Activated CD8-positive, alpha-beta T cell treated with anti-CD3 and anti-CD28 coated beads, Interleukin-2, amount 10 ng/mL, durations not matched to agents 7 days and 5 days (primary cell): ENCODE results near the gene RPS6KL1. TPM values are rescaled to one million over a fixed set of nuclear protein-coding genes. Genes with fewer than 3 reads are reported as not detected.

ENCODE experiments used
- ATAC-seq: fragments of 150-1000 bp; cut with Tn5 transposase; one replicate; pipeline ENCODE4 v1.10.0; 2021; ENCODE audit warnings: moderate library complexity
- CTCF ChIA-PET: fragments of 350-600 bp; sonication (Branson Sonifier 250); formaldehyde crosslinking; loops from one replicate; lab custom pipeline; 2021; ENCODE audit warnings: antibody characterized with exemption; lab: Charles Lee
- POLR2A ChIA-PET: fragments of 350-600 bp; sonication (Branson Sonifier 250); formaldehyde crosslinking; loops from one replicate; lab custom pipeline; 2021; ENCODE audit warnings: antibody characterized with exemption; lab: Charles Lee
- DNase-seq: peaks from one replicate; pipeline ENCODE4 v3.0.0-alpha.2; 2020
- H3K27ac Mint-ChIP-seq: one replicate; pipeline ENCODE4 v1.8.0; 2021; ENCODE audit warnings: mild to moderate bottlenecking, mixed read lengths
- H3K27me3 Mint-ChIP-seq: one replicate; pipeline ENCODE4 v1.8.0; 2021; ENCODE audit warnings: low read depth, mixed read lengths
- H3K36me3 Mint-ChIP-seq: one replicate; pipeline ENCODE4 v1.8.0; 2021; ENCODE audit warnings: low read depth, mixed read lengths
- H3K4me1 Mint-ChIP-seq: one replicate; pipeline ENCODE4 v1.8.0; 2021; ENCODE audit warnings: low read depth, mixed read lengths
- H3K4me3 Mint-ChIP-seq: one replicate; pipeline ENCODE4 v1.8.0; 2021; ENCODE audit warnings: mild to moderate bottlenecking, mixed read lengths
- H3K9me3 Mint-ChIP-seq: one replicate; pipeline ENCODE4 v1.8.0; 2022; ENCODE audit warnings: mixed read lengths; ENCODE audit not compliant: insufficient read depth
- total RNA-seq, 2 experiments: library from RNA; stranded (reverse); gene quantifications; one replicate each; pipeline ENCODE4 v1.2.3, GENCODE V29; 2021

Gene RPS6KL1
- total RNA-seq, 2 experiments from 2014 or later = 4.3 to 5.2 TPM

GRCh38 chr14:74909501-74909900 is 13.6 kb downstream of the RPS6KL1 start:
- Mint-ChIP-seq H3K36me3 (peaks cover 5% of the 10 kb centered on the region), H3K4me3 (no peak overlapping the region), H3K4me1 (peaks cover 5% of the 10 kb centered on the region), H3K9me3 (no peaks in the 10 kb centered on the region), H3K27me3 (no peaks in the 10 kb centered on the region), H3K27ac (no peak overlapping the region)
- POLR2A ChIA-PET = no interaction called here
- DNase-seq (no peak), ATAC-seq (no peak)
- CTCF ChIA-PET = interaction anchor here (14.8 kb wide), 1 partner anchor 51 kb away, joined by 552 read pairs; no protein-coding TSS in a partner anchor

- Mint-ChIP-seq H3K4me3 (no peak overlapping the region), H3K4me1 (peaks cover 5% of the 10 kb centered on the region), H3K9me3 (no peaks in the 10 kb centered on the region), H3K36me3 (peaks cover 9% of the 10 kb centered on the region), H3K27ac (no peak overlapping the region), H3K27me3 (no peaks in the 10 kb centered on the region)
- DNase-seq = no peak
- POLR2A ChIA-PET = no interaction called here
- ATAC-seq = no peak
- CTCF ChIA-PET = interaction anchor here (5.2 to 14.8 kb wide), 3 partner anchors 17 to 50 kb away, joined by 72 to 552 read pairs (median 119); partner anchors contain the start of genes DLST and PROX2
Measured at GRCh38 chr14:74908861-74909341, 14.2 kb downstream of the RPS6KL1 start.

GRCh38 chr14:74907744-74908143 is 15.3 kb downstream of the RPS6KL1 start:
- POLR2A ChIA-PET = no interaction called here
- CTCF ChIA-PET = interaction anchor here (0.9 to 14.8 kb wide), 7 partner anchors 10 to 180 kb away, joined by 3 to 552 read pairs (median 8); partner anchors contain the start of genes DLST, PROX2 and RPS6KL1
- no peak for DNase-seq
- peaks cover 18% of the 10 kb centered on the region for H3K36me3 Mint-ChIP-seq
- no peaks in the 10 kb centered on the region for H3K27me3 Mint-ChIP-seq
- H3K9me3 Mint-ChIP-seq = no peaks in the 10 kb centered on the region
- H3K27ac Mint-ChIP-seq = no peak overlapping the region
- H3K4me1 Mint-ChIP-seq = peaks cover 10% of the 10 kb centered on the region
- no peak for ATAC-seq
- no peak overlapping the region for H3K4me3 Mint-ChIP-seq

- Mint-ChIP-seq H3K4me1 (peaks cover 12% of the 10 kb centered on the region), H3K27me3 (no peaks in the 10 kb centered on the region), H3K27ac (peak overlapping the region; percentile 61), H3K36me3 (peaks cover 24% of the 10 kb centered on the region), H3K9me3 (no peaks in the 10 kb centered on the region), H3K4me3 (no peak overlapping the region)
- POLR2A ChIA-PET = interaction anchor here (0.6 to 1.1 kb wide), 2 partner anchors 10 to 46 kb away, joined by 3 to 4 read pairs; no protein-coding TSS in a partner anchor
- DNase-seq = no peak
- CTCF ChIA-PET = interaction anchor here (0.7 to 14.8 kb wide), 14 partner anchors 10 to 194 kb away, joined by 3 to 552 read pairs (median 13); partner anchors contain the start of genes DLST, PROX2 and RPS6KL1
- ATAC-seq = no peak
Measured at GRCh38 chr14:74906925-74907521, 16.0 kb downstream of the RPS6KL1 start.

GRCh38 chr14:74905595-74906142 is 17.4 kb downstream of the RPS6KL1 start:
- H3K27ac Mint-ChIP-seq = peak overlapping the region; percentile 50
- ChIA-PET CTCF (interaction anchor here (0.6 to 14.8 kb wide), 35 partner anchors 8 to 608 kb away, joined by 3 to 552 read pairs (median 6); partner anchors contain the start of genes ACYP1, DLST, PROX2 and RPS6KL1), POLR2A (interaction anchor here (0.5 to 2.0 kb wide), 8 partner anchors 12 to 184 kb away, joined by 3 to 17 read pairs (median 4); no protein-coding TSS in a partner anchor)
- H3K4me3 Mint-ChIP-seq = no peak overlapping the region
- no peaks in the 10 kb centered on the region for H3K9me3 Mint-ChIP-seq
- peaks cover 34% of the 10 kb centered on the region for H3K36me3 Mint-ChIP-seq
- peaks cover 12% of the 10 kb centered on the region for H3K4me1 Mint-ChIP-seq
- peak; percentile 81 for DNase-seq
- H3K27me3 Mint-ChIP-seq = no peaks in the 10 kb centered on the region
- ATAC-seq = peak; percentile 65

GRCh38 chr14:74904635-74905503 is 18.2 kb downstream of the RPS6KL1 start:
- DNase-seq (no peak), ATAC-seq (no peak)
- ChIA-PET POLR2A (interaction anchor here (1.0 to 2.0 kb wide), 6 partner anchors 13 to 50 kb away, joined by 3 to 17 read pairs (median 4); partner anchors contain the start of gene DLST), CTCF (interaction anchor here (0.7 to 14.8 kb wide), 30 partner anchors 8 to 608 kb away, joined by 3 to 552 read pairs (median 6); partner anchors contain the start of genes ACYP1, DLST, LTBP2 and PROX2)
- no peaks in the 10 kb centered on the region for H3K9me3 Mint-ChIP-seq
- H3K4me3 Mint-ChIP-seq = no peak overlapping the region
- H3K27ac Mint-ChIP-seq = peak overlapping the region; percentile 72
- peaks cover 41% of the 10 kb centered on the region for H3K36me3 Mint-ChIP-seq
- H3K27me3 Mint-ChIP-seq = no peaks in the 10 kb centered on the region
- peaks cover 12% of the 10 kb centered on the region for H3K4me1 Mint-ChIP-seq

- Mint-ChIP-seq H3K4me3 (no peak overlapping the region), H3K36me3 (peaks cover 58% of the 10 kb centered on the region), H3K9me3 (no peaks in the 10 kb centered on the region), H3K27me3 (no peaks in the 10 kb centered on the region), H3K27ac (peak overlapping the region; percentile 22), H3K4me1 (peaks cover 12% of the 10 kb centered on the region)
- ATAC-seq = no peak
- no peak for DNase-seq
- POLR2A ChIA-PET = no interaction called here
- CTCF ChIA-PET = interaction anchor here (3.5 to 14.8 kb wide), 4 partner anchors 11 to 185 kb away, joined by 22 to 552 read pairs (median 96); partner anchors contain the start of genes DLST and PROX2
Measured at GRCh38 chr14:74902941-74903705, 19.9 kb downstream of the RPS6KL1 start.

GRCh38 chr14:74898694-74899093 is 24.4 kb downstream of the RPS6KL1 start:
- no peak overlapping the region for H3K27ac Mint-ChIP-seq
- H3K4me1 Mint-ChIP-seq = peaks cover 9% of the 10 kb centered on the region
- H3K9me3 Mint-ChIP-seq = no peaks in the 10 kb centered on the region
- no peak overlapping the region for H3K4me3 Mint-ChIP-seq
- CTCF ChIA-PET = interaction anchor here (1.2 to 14.8 kb wide), 5 partner anchors 16 to 40 kb away, joined by 4 to 552 read pairs (median 10); no protein-coding TSS in a partner anchor
- DNase-seq = no peak
- no peak for ATAC-seq
- POLR2A ChIA-PET = interaction anchor here (1.1 to 1.2 kb wide), 2 partner anchors 9 to 17 kb away, joined by 3 read pairs; partner anchors contain the start of gene DLST
- no peaks in the 10 kb centered on the region for H3K27me3 Mint-ChIP-seq
- peaks cover 83% of the 10 kb centered on the region for H3K36me3 Mint-ChIP-seq

GRCh38 chr14:74898083-74898482 is 25.0 kb downstream of the RPS6KL1 start:
- DNase-seq (no peak), ATAC-seq (no peak)
- peaks cover 14% of the 10 kb centered on the region for H3K4me1 Mint-ChIP-seq
- ChIA-PET CTCF (interaction anchor here (0.8 to 3.2 kb wide), 5 partner anchors 8 to 203 kb away, joined by 3 to 20 read pairs (median 10); no protein-coding TSS in a partner anchor), POLR2A (interaction anchor here (0.8 to 1.2 kb wide), 3 partner anchors 8 to 16 kb away, joined by 3 read pairs; partner anchors contain the start of gene DLST)
- peaks cover 84% of the 10 kb centered on the region for H3K36me3 Mint-ChIP-seq
- H3K27me3 Mint-ChIP-seq = no peaks in the 10 kb centered on the region
- no peaks in the 10 kb centered on the region for H3K9me3 Mint-ChIP-seq
- H3K27ac Mint-ChIP-seq = no peak overlapping the region
- H3K4me3 Mint-ChIP-seq = no peak overlapping the region

- ChIA-PET POLR2A (interaction anchor here (0.8 to 1.2 kb wide), 3 partner anchors 8 to 16 kb away, joined by 3 read pairs; partner anchors contain the start of gene DLST), CTCF (interaction anchor here (0.8 to 3.2 kb wide), 5 partner anchors 8 to 203 kb away, joined by 3 to 20 read pairs (median 10); no protein-coding TSS in a partner anchor)
- ATAC-seq (no peak), DNase-seq (no peak)
- Mint-ChIP-seq H3K27me3 (no peaks in the 10 kb centered on the region), H3K27ac (no peak overlapping the region), H3K36me3 (peaks cover 84% of the 10 kb centered on the region), H3K4me3 (no peak overlapping the region), H3K9me3 (no peaks in the 10 kb centered on the region), H3K4me1 (peaks cover 13% of the 10 kb centered on the region)
Measured at GRCh38 chr14:74897642-74898041, 25.4 kb downstream of the RPS6KL1 start.
